ENCODE data around the gene ITGB1BP2. TPM values are rescaled to one million over a fixed set of nuclear protein-coding genes. Genes with fewer than 3 reads are reported as not detected.
A peak's percentile ranks its signal among the peaks of the same experiment; 100 is the strongest.
"Not testable (repeated sequence)": the region's sequence is repeated elsewhere in the genome, so short reads cannot be mapped to it uniquely, and the experiment has no call there.

Gene ITGB1BP2
- total RNA-seq, 4 donors from 2014 or later = 0.74 to 5.4 (median 1.3) TPM

- no peak for ATAC-seq (ENCODE audit: low FRiP score)
- no peak for DNase-seq (ENCODE audit: low spot score)
These were observed 31.7 kb upstream of the ITGB1BP2 start for GRCh38 chrX:71269801-71270395.

GRCh38 chrX:71272313-71272712 lies 29.2 kb upstream of the ITGB1BP2 start:
- not testable (repeated sequence) for ATAC-seq (ENCODE audit: low FRiP score)

More at GRCh38 chrX:71269801-71270395, 31.7 kb upstream of the ITGB1BP2 start:
- TF ChIP-seq CTCF (IDR thresholded peaks at IDR 0.05) = no peak

GRCh38 chrX:71281300-71281699 lies 20.2 kb upstream of the ITGB1BP2 start:
- DNase-seq (ENCODE audit: low spot score); ATAC-seq (ENCODE audit: low FRiP score): not testable (repeated sequence)

More at GRCh38 chrX:71272313-71272712, 29.2 kb upstream of the ITGB1BP2 start:
- DNase-seq (ENCODE audit: low spot score) = not testable (repeated sequence)

- no peak for TF ChIP-seq CTCF (IDR thresholded peaks at IDR 0.05)
- DNase-seq (ENCODE audit: low spot score) = no peak
- peak; percentile 73 for ATAC-seq (ENCODE audit: low FRiP score)
These were observed 18.8 kb upstream of the ITGB1BP2 start for GRCh38 chrX:71282514-71283402.

GRCh38 chrX:71283403-71284143 lies 18.0 kb upstream of the ITGB1BP2 start, which contains the start of gene NONO:
Gene NONO, plus strand, starts transcription at chrX:71283635. Its CDS starts 7,003 bp downstream, at chrX:71290638.
- TF ChIP-seq CTCF (IDR thresholded peaks at IDR 0.05) = no peak
- DNase-seq (ENCODE audit: low spot score) (peak; percentile 34), ATAC-seq (ENCODE audit: low FRiP score) (peak; percentile 93)

GRCh38 chrX:71285929-71286328 lies 15.6 kb upstream of the ITGB1BP2 start:
- no peak for ATAC-seq (ENCODE audit: low FRiP score)
- TF ChIP-seq CTCF (IDR thresholded peaks at IDR 0.05) = no peak
- no peak for DNase-seq (ENCODE audit: low spot score)

GRCh38 chrX:71291381-71291780 lies 10.2 kb upstream of the ITGB1BP2 start:
- no peak for TF ChIP-seq CTCF (IDR thresholded peaks at IDR 0.05)
- no peak for ATAC-seq (ENCODE audit: low FRiP score)
- no peak for DNase-seq (ENCODE audit: low spot score)
